ENCODE data around the gene C9orf40. TPM values are rescaled to one million over a fixed set of nuclear protein-coding genes. Genes with fewer than 3 reads are reported as not detected.

Gene C9orf40
- 1.1 TPM for total RNA-seq

GRCh38 chr9:74952201-74953151 is at the start of gene C9orf40:
C9orf40 (minus strand) TSS chr9:74952912; CDS start chr9:74952611, 301 bp downstream.
- peak; percentile 74 to 92 (median 89) for DNase-seq (ENCODE audit: low read depth in 2 of 3, low spot score in 2 of 3)

GRCh38 chr9:75001719-75002421 is 49.2 kb upstream of the C9orf40 start:
- peak; percentile 52 to 93 (median 82) for DNase-seq (ENCODE audit: low read depth in 2 of 3, low spot score in 2 of 3)

GRCh38 chr9:75000835-75001234 is 48.1 kb upstream of the C9orf40 start:
- DNase-seq (ENCODE audit: low read depth in 2 of 3, low spot score in 2 of 3): no peak

- no peak for DNase-seq (ENCODE audit: low read depth in 2 of 3, low spot score in 2 of 3)
Measured at GRCh38 chr9:74985041-74985440, 32.3 kb upstream of the C9orf40 start.

GRCh38 chr9:74983709-74984108 is 31.0 kb upstream of the C9orf40 start:
- DNase-seq (ENCODE audit: low read depth in 2 of 3, low spot score in 2 of 3): no peak

GRCh38 chr9:74979844-74980243 is 27.1 kb upstream of the C9orf40 start:
- no peak for DNase-seq (ENCODE audit: low read depth in 2 of 3, low spot score in 2 of 3)

- no peak for DNase-seq (ENCODE audit: low read depth in 2 of 3, low spot score in 2 of 3)
Measured at GRCh38 chr9:74977287-74977686, 24.6 kb upstream of the C9orf40 start.

GRCh38 chr9:74975538-74975937 is 22.8 kb upstream of the C9orf40 start:
- no peak for DNase-seq (ENCODE audit: low read depth in 2 of 3, low spot score in 2 of 3)

GRCh38 chr9:74974558-74974957 is 21.8 kb upstream of the C9orf40 start:
- no peak for DNase-seq (ENCODE audit: low read depth in 2 of 3, low spot score in 2 of 3)

GRCh38 chr9:74973714-74974113 is 21.0 kb upstream of the C9orf40 start:
- no peak for DNase-seq (ENCODE audit: low read depth in 2 of 3, low spot score in 2 of 3)

- DNase-seq (ENCODE audit: low read depth in 2 of 3, low spot score in 2 of 3): no peak
Measured at GRCh38 chr9:74963056-74963455, 10.3 kb upstream of the C9orf40 start.

GRCh38 chr9:74961496-74961895 is 8.8 kb upstream of the C9orf40 start:
- no peak for DNase-seq (ENCODE audit: low read depth in 2 of 3, low spot score in 2 of 3)

GRCh38 chr9:74960561-74960960 is 7.8 kb upstream of the C9orf40 start:
- DNase-seq (ENCODE audit: low read depth in 2 of 3, low spot score in 2 of 3): no peak

GRCh38 chr9:74958587-74958986 is 5.9 kb upstream of the C9orf40 start:
- DNase-seq (ENCODE audit: low read depth in 2 of 3, low spot score in 2 of 3): no peak

GRCh38 chr9:74953235-74953751 is 581 bp upstream of the C9orf40 start:
- DNase-seq (ENCODE audit: low read depth in 2 of 3, low spot score in 2 of 3): no peak

- DNase-seq (ENCODE audit: low read depth in 2 of 3, low spot score in 2 of 3): peak; percentile 25 to 59 (median 39)
Measured at GRCh38 chr9:74951725-74952151, 974 bp downstream of the C9orf40 start.

- DNase-seq (ENCODE audit: low read depth in 2 of 3, low spot score in 2 of 3): no peak
Measured at GRCh38 chr9:74951107-74951720, 1.5 kb downstream of the C9orf40 start.

GRCh38 chr9:74949859-74950855 is 2.6 kb downstream of the C9orf40 start:
- DNase-seq (ENCODE audit: low read depth in 2 of 3, low spot score in 2 of 3): no peak

- DNase-seq (ENCODE audit: low read depth in 2 of 3, low spot score in 2 of 3): no peak
Measured at GRCh38 chr9:74948937-74949336, 3.8 kb downstream of the C9orf40 start.

GRCh38 chr9:74946686-74947085 is 6.0 kb downstream of the C9orf40 start:
- DNase-seq (ENCODE audit: low read depth in 2 of 3, low spot score in 2 of 3): no peak

Measured in hematopoietic multipotent progenitor cell (in vitro differentiated cells).